Colonic mucosa (tissue), 4 donors: ENCODE results near the gene ARHGAP27. TPM values are rescaled to one million over a fixed set of nuclear protein-coding genes. Genes with fewer than 3 reads are reported as not detected.

Experiments
- DNase-seq: peaks from one replicate; pipeline ENCODE4 v3.0.0-alpha.2; 2020
- H3K27ac ChIP-seq: fragments of 200-600 bp; one replicate; pipeline ENCODE4 v1.8.0; 2021
- H3K27me3 ChIP-seq: fragments of 200-600 bp; one replicate; pipeline ENCODE4 v1.8.0; 2021
- H3K36me3 ChIP-seq: fragments of 200-600 bp; one replicate; pipeline ENCODE4 v1.8.0; 2021
- H3K4me1 ChIP-seq: fragments of 200-600 bp; one replicate; pipeline ENCODE4 v1.8.0; 2021; ENCODE audit warnings: mild to moderate bottlenecking
- H3K4me3 ChIP-seq: fragments of 200-600 bp; one replicate; pipeline ENCODE4 v1.8.0; 2021
- H3K9ac ChIP-seq, 2 donors: one replicate each; pipeline ENCODE4 v1.7.0; 2013; ENCODE audit warnings: control low read depth in 2 of 2, low read depth in 2 of 2, low read length in 2 of 2
- H3K9me3 ChIP-seq: fragments of 200-600 bp; one replicate; pipeline ENCODE4 v1.8.0; 2021
- intact Hi-C: fragments of 100-400 bp; cut with DNase I; formaldehyde crosslinking; loops from one replicate; pipeline ENCODE4 v1.14.1; 2022
- total RNA-seq, 2 donors: library from RNA; stranded (reverse); fragmentation: NEBNext Ultra II Directional in 1 of 2; extraction: Animal tissue kit (Norgen Biotek cat#: 25700) in 1 of 2; gene quantifications; one replicate each; pipeline ENCODE4 v1.2.1, GENCODE V29; 2021
- TF ChIP-seq, protein P1 (sequence below): fragments of 200-600 bp; IDR thresholded peaks from one replicate; pipeline ENCODE4 v1.8.0; 2022; ENCODE audit warnings: antibody characterized with exemption, mild to moderate bottlenecking
- donor health status: healthy.
- donor health status: DM: no; HTN: no; CAD: no.
- donor health status: DM: no; HTN: no; CAD: no.

Gene ARHGAP27
- total RNA-seq, 2 donors from 2014 or later = 107 to 165 TPM

DNA sequence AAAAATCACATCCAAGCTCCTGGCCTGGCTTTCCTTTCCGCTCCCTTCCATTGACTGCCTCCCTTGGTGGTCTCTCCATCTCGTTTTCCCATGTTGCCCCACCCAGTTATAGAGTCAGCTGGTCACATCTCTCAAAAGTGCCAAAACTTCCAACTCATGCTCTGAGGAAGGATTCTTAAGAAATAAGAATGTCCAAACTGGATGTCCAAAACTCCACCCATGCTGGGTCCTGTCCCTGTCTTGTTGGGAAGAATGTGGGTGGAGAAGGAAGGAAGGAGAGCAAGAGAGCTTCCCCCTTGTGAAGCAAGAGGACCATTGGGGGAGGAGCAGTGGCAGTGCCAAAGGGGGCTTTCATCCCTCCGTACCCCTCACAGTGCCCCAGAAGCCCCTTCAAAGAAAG lies 71.2 kb downstream of the ARHGAP27 start:
- no peaks in the 10 kb centered on the region for H3K9me3 ChIP-seq
- H3K4me1 ChIP-seq = no peaks in the 10 kb centered on the region
- no peak overlapping the region for H3K27ac ChIP-seq
- no peak overlapping the region for H3K9ac ChIP-seq
- H3K36me3 ChIP-seq = no peaks in the 10 kb centered on the region
- no peak overlapping the region for H3K4me3 ChIP-seq
- TF ChIP-seq, protein P1, sequence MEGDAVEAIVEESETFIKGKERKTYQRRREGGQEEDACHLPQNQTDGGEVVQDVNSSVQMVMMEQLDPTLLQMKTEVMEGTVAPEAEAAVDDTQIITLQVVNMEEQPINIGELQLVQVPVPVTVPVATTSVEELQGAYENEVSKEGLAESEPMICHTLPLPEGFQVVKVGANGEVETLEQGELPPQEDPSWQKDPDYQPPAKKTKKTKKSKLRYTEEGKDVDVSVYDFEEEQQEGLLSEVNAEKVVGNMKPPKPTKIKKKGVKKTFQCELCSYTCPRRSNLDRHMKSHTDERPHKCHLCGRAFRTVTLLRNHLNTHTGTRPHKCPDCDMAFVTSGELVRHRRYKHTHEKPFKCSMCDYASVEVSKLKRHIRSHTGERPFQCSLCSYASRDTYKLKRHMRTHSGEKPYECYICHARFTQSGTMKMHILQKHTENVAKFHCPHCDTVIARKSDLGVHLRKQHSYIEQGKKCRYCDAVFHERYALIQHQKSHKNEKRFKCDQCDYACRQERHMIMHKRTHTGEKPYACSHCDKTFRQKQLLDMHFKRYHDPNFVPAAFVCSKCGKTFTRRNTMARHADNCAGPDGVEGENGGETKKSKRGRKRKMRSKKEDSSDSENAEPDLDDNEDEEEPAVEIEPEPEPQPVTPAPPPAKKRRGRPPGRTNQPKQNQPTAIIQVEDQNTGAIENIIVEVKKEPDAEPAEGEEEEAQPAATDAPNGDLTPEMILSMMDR = no peak
- no peaks in the 10 kb centered on the region for H3K27me3 ChIP-seq
- intact Hi-C loops = no loop called here
- no peak for DNase-seq

DNA sequence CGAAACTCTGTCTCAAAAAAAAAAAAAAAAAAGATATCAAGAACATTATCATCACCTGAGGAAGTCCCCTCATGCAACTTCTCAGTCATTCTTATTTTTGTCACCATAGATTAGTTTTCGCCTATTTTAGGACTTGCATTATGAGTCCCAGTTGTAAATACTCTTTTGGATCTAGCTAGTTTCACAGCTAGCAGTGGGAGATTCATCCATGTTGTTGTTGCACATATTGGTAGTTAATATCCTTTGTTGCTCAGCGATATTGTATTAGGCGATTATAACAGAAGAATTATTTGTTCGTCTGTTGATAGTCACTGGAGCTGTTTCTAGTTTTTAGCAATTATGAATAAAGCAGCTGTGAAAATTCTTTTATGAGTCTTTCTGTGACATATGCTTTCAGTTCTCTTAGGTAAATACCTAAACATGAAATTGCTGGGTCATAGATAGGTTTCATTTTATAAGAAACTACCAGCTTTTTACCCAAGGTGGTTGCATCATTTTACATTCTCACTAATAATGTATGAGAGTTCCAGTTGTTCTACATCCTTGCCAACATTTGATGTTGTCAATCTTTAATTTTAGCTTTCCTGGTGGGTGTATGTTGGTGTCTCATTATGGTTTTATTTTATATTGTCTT lies 75.2 kb downstream of the ARHGAP27 start:
- Histone ChIP-seq H3K36me3 (no peaks in the 10 kb centered on the region), H3K9ac (no peak overlapping the region), H3K27ac (no peak overlapping the region), H3K4me1 (no peaks in the 10 kb centered on the region), H3K9me3 (no peaks in the 10 kb centered on the region), H3K4me3 (no peak overlapping the region), H3K27me3 (no peaks in the 10 kb centered on the region)
- intact Hi-C loops = no loop called here
- TF ChIP-seq, protein P1 = no peak
- no peak for DNase-seq

DNA sequence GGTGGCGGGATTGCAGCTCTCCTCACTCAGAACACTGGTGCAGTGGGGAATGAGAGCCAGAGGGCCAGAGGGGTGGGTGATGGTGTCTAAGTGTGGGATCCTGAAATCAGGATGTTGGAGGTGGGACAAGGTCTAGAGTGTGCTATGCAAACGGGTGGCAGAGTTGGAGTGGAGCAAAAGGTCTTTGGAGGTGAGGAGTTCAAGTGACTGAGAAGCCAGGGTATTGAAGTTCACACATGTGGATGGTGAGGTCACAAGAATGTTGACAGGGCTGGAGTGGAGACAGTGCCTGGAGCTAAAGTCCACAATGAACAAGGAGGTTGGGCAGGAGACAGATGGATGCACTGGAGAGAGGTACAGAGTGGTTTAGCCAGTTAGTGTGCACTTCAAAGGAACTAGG lies 77.6 kb downstream of the ARHGAP27 start:
- Histone ChIP-seq H3K9me3 (no peaks in the 10 kb centered on the region), H3K36me3 (no peaks in the 10 kb centered on the region), H3K27me3 (no peaks in the 10 kb centered on the region), H3K27ac (no peak overlapping the region), H3K9ac (no peak overlapping the region), H3K4me3 (no peak overlapping the region), H3K4me1 (no peaks in the 10 kb centered on the region)
- peak; percentile 3 for DNase-seq
- TF ChIP-seq, protein P1 = no peak
- intact Hi-C loops = no loop called here

DNA sequence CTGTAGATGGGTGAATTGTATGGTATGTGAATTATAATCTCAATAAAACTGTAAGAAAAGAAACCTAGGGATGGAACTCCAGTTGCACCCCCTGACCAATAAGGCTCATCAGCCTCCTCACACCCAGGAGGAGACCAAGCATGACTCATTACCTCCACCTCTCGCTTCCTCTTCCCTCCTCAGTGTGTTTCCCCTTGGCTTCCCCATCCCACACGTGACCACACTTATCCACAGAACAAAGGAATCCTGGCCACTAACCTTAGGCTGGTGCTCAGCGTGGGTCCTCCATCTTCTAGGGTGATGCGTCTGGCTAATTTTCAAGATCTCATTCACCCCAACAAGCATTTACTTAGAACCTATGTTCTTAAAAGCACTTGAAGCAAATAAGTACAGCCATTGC lies 79.6 kb downstream of the ARHGAP27 start:
- Histone ChIP-seq H3K27me3 (no peaks in the 10 kb centered on the region), H3K4me3 (no peak overlapping the region), H3K27ac (no peak overlapping the region), H3K9ac (no peak overlapping the region), H3K4me1 (no peaks in the 10 kb centered on the region), H3K9me3 (no peaks in the 10 kb centered on the region), H3K36me3 (no peaks in the 10 kb centered on the region)
- intact Hi-C loops = no loop called here
- no peak for DNase-seq
- TF ChIP-seq, protein P1 = no peak

DNA sequence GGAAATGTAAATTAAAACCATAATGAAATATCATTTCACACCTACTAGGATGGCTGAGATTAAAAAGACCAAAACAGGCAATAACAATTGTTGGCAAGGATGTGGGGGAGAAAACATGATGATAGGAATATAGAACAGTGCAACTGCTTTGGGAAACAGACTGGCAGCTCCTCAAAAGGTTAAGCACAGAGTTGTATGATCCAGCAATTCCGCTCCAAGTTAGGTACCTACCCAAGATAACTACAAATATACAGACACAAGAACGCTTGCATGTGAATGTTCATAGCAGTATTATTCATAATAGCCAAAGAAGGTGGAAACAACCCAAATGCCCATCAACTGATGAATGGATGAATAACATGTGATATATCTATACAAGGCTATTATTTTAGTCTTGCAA lies 80.8 kb downstream of the ARHGAP27 start:
- intact Hi-C loops = no loop called here
- H3K27me3 ChIP-seq = no peaks in the 10 kb centered on the region
- no peaks in the 10 kb centered on the region for H3K4me1 ChIP-seq
- H3K36me3 ChIP-seq = no peaks in the 10 kb centered on the region
- TF ChIP-seq, protein P1 = no peak
- H3K4me3 ChIP-seq = no peak overlapping the region
- no peak for DNase-seq
- H3K9me3 ChIP-seq = no peaks in the 10 kb centered on the region
- no peak overlapping the region for H3K9ac ChIP-seq
- no peak overlapping the region for H3K27ac ChIP-seq
